SK-N-SH (cell line): ENCODE data around the gene POLA2. TPM values are rescaled to one million over a fixed set of nuclear protein-coding genes. Genes with fewer than 3 reads are reported as not detected.
"Not testable (repeated sequence)": the region's sequence is repeated elsewhere in the genome, so short reads cannot be mapped to it uniquely, and the experiment has no call there.

Experiments used
- CTCF ChIA-PET: fragments of 300-600, 350-600 bp; formaldehyde crosslinking; extraction: SDS; loops from one replicate; lab custom pipeline; 2021; lab: Yijun Ruan, JAX
- POLR2A ChIA-PET: fragments of 350-600 bp; sonication (Branson Sonifier 250); formaldehyde crosslinking; extraction: SDS; loops from one replicate; lab custom pipeline; 2020; ENCODE audit warnings: antibody characterized with exemption, inconsistent platforms; lab: Yijun Ruan, JAX
- DNase-seq: peaks from one replicate; pipeline ENCODE4 v3.0.0; 2012
- H2AFZ ChIP-seq: fragments of 200-600 bp; sonication (generic); 2 replicates; pipeline ENCODE4 v1.8.1; 2016; ENCODE audit warnings: antibody characterized with exemption, mild to moderate bottlenecking, low read depth
- H3F3A ChIP-seq: fragments of 200-600 bp; sonication (generic); replicated peaks from 2 replicates; pipeline ENCODE3; 2016; ENCODE audit warnings: antibody characterized with exemption, mild to moderate bottlenecking; ENCODE audit not compliant: insufficient read depth
- H3K27ac ChIP-seq, 2 experiments: fragments of 200-500 bp in 1 of 2; fragments of 200-600 bp in 1 of 2; sonication (Bioruptor generic) in 1 of 2; sonication (generic), shearing (Covaris generic) in 1 of 2; 2 replicates each; pipeline versions ENCODE4 v1.5.1 to v1.6.1; 2014 to 2016; ENCODE audit warnings: low read depth in 2 of 2, inconsistent platforms in 1 of 2, low read length in 1 of 2, mild to moderate bottlenecking in 1 of 2, mixed read lengths in 1 of 2
- H3K27me3 ChIP-seq: fragments of 200-600 bp; sonication (generic), shearing (Covaris generic); 2 replicates; pipeline ENCODE4 v1.6.1; 2016; ENCODE audit warnings: mixed run types; ENCODE audit not compliant: insufficient read depth
- H3K36me3 ChIP-seq, 2 experiments: fragments of 200-500 bp in 1 of 2; fragments of 200-600 bp in 1 of 2; sonication (Bioruptor generic) in 1 of 2; sonication (generic) in 1 of 2; replicated peaks in 1 of 2; 2 replicates each; pipeline versions ENCODE3 to v1.5.1; 2014 to 2016; ENCODE audit warnings: low read length in 1 of 2, mild to moderate bottlenecking in 1 of 2; ENCODE audit not compliant: insufficient read depth in 2 of 2, control insufficient read depth in 1 of 2
- H3K4me1 ChIP-seq, 2 experiments: fragments of 200-500 bp in 1 of 2; fragments of 200-600 bp in 1 of 2; sonication (Bioruptor generic) in 1 of 2; sonication (generic), shearing (Covaris generic) in 1 of 2; 2 replicates each; pipeline versions ENCODE4 v1.5.1 to v1.6.1; 2014 to 2016; ENCODE audit warnings: low read depth in 1 of 2, low read length in 1 of 2, mixed run types in 1 of 2; ENCODE audit not compliant: insufficient read depth in 2 of 2, control insufficient read depth in 1 of 2
- H3K4me2 ChIP-seq: fragments of 200-600 bp; sonication (generic), shearing (Covaris generic); 2 replicates; pipeline ENCODE4 v1.6.1; 2017; ENCODE audit warnings: mixed run types
- H3K4me3 ChIP-seq, 2 experiments: fragments of 200-500 bp in 1 of 2; fragments of 200-600 bp in 1 of 2; sonication (Bioruptor generic) in 1 of 2; sonication (generic), shearing (Covaris generic) in 1 of 2; 2 replicates each; pipeline versions ENCODE4 v1.5.1 to v1.8.1; 2014 to 2016; ENCODE audit warnings: low read depth in 2 of 2, inconsistent platforms in 1 of 2, low read length in 1 of 2, mild to moderate bottlenecking in 1 of 2, mixed read lengths in 1 of 2, moderate library complexity in 1 of 2
- H3K79me2 ChIP-seq: fragments of 200-600 bp; sonication (generic); 2 replicates; pipeline ENCODE4 v1.8.1; 2017; ENCODE audit warnings: mild to moderate bottlenecking; ENCODE audit not compliant: insufficient read depth
- H3K9ac ChIP-seq: fragments of 200-600 bp; sonication (generic); 2 replicates; pipeline ENCODE4 v1.6.1; 2017; ENCODE audit warnings: mixed run types
- H3K9me2 ChIP-seq: fragments of 200-600 bp; sonication (generic); 2 replicates; pipeline ENCODE4 v1.6.1; 2017; ENCODE audit warnings: mixed run types
- H3K9me3 ChIP-seq: fragments of 200-600 bp; sonication (generic); 2 replicates; pipeline ENCODE4 v1.6.1; 2017; ENCODE audit warnings: mixed run types, mild to moderate bottlenecking, moderate library complexity
- H4K20me1 ChIP-seq: fragments of 200-600 bp; sonication (generic); 2 replicates; pipeline ENCODE4 v1.6.1; 2017; ENCODE audit warnings: mild to moderate bottlenecking, mixed run types; ENCODE audit not compliant: insufficient read depth
- EP300 ChIP-seq, 2 experiments: IDR thresholded peaks; 2 replicates each; pipeline versions ENCODE4 v1.4.0 to v1.6.1; 2012; ENCODE audit warnings: borderline replicate concordance in 1 of 2, low read depth in 1 of 2, low read length in 1 of 2
- FOXJ3 ChIP-seq: sonication (generic); formaldehyde crosslinking; IDR thresholded peaks from 2 replicates; pipeline ENCODE4 v1.5.1; 2020; ENCODE audit warnings: mild to moderate bottlenecking, missing genetic modification reagents
- MEF2A ChIP-seq: IDR thresholded peaks from 2 replicates; pipeline ENCODE4 v1.4.0; 2012; ENCODE audit warnings: low read depth, borderline replicate concordance
- NRF1 ChIP-seq: IDR thresholded peaks from 2 replicates; pipeline ENCODE4 v1.6.1; 2012; ENCODE audit warnings: low read depth, mild to moderate bottlenecking, low read length
- POLR2AphosphoS5 ChIP-seq: IDR thresholded peaks from 2 replicates; pipeline ENCODE4 v1.6.1; 2012; ENCODE audit warnings: low read depth, low read length
- RXRA ChIP-seq: IDR thresholded peaks from 2 replicates; pipeline ENCODE4 v1.4.0; 2012; ENCODE audit warnings: low read depth, mild to moderate bottlenecking, borderline replicate concordance
- SIN3A ChIP-seq: IDR thresholded peaks from 2 replicates; pipeline ENCODE4 v1.6.1; 2012; ENCODE audit warnings: low read depth, mild to moderate bottlenecking, low read length, moderate library complexity, borderline replicate concordance
- TAF1 ChIP-seq: IDR thresholded peaks from 2 replicates; pipeline ENCODE4 v1.6.1; 2012; ENCODE audit warnings: low read depth, mild to moderate bottlenecking, low read length, moderate library complexity, borderline replicate concordance
- TEAD4 ChIP-seq: IDR thresholded peaks from 2 replicates; pipeline ENCODE4 v1.4.0; 2012; ENCODE audit warnings: mild to moderate bottlenecking, borderline replicate concordance; ENCODE audit not compliant: insufficient read depth
- YY1 ChIP-seq: IDR thresholded peaks from 2 replicates; pipeline ENCODE4 v1.4.0; 2012; ENCODE audit warnings: low read depth, mild to moderate bottlenecking
- WGBS: methylation state at CpG from one replicate; pipeline ENCODE4 v1.1.6; 2017; ENCODE audit warnings: low lambda C conversion rate; 5-methylcytosine and 5-hydroxymethylcytosine counted together
- polyA plus RNA-seq, 3 experiments: library from polyadenylated mRNA; depleted of rRNA; stranded (reverse); fragments of >200 nt; gene quantifications; 2 replicates each; pipeline ENCODE4 v1.2.3, GENCODE V29; 2012
- TF ChIP-seq, protein P1 (sequence below): fragments of 150-350 bp; IDR thresholded peaks from 2 replicates; pipeline ENCODE4 v1.6.1; 2017; ENCODE audit warnings: antibody characterized with exemption, low read length, low read depth, borderline replicate concordance
- TF ChIP-seq, protein P2 (sequence below): IDR thresholded peaks from 2 replicates; pipeline ENCODE4 v1.4.0; 2012; ENCODE audit warnings: low read depth
- TF ChIP-seq, protein P3 (sequence below): IDR thresholded peaks from 2 replicates; pipeline ENCODE4 v1.4.0; 2012; ENCODE audit warnings: low read depth, borderline replicate concordance

POLA2 gene
- polyA plus RNA-seq, 1 of the 3 experiments (the other 2 are of a cell fraction): 18.4 TPM

DNA sequence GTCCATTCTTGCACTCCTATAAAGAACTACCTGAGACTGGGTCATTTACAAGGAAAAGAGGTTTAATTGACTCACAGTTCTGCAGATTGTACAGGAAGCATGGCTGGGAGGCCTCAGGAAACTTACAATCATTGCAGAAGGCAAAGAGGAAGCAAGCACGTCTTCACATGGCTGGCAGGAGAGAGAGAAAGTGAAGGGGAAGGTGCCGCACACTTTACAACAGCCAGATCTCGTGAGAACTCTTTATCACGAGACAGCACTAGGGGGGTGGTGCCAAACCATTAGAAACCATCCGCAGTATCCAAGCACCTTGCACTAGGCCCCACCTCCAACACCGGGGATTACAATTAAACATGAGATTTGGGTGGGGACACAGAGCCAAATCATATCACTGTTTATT lies 19.4 kb upstream of the POLA2 start (continued):
- TF ChIP-seq MEF2A: no peak
- TF ChIP-seq, protein P1, sequence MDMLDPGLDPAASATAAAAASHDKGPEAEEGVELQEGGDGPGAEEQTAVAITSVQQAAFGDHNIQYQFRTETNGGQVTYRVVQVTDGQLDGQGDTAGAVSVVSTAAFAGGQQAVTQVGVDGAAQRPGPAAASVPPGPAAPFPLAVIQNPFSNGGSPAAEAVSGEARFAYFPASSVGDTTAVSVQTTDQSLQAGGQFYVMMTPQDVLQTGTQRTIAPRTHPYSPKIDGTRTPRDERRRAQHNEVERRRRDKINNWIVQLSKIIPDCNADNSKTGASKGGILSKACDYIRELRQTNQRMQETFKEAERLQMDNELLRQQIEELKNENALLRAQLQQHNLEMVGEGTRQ: no peak
- TF ChIP-seq, protein P2, sequence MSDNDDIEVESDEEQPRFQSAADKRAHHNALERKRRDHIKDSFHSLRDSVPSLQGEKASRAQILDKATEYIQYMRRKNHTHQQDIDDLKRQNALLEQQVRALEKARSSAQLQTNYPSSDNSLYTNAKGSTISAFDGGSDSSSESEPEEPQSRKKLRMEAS: no peak
- TF ChIP-seq TEAD4: no peak

DNA sequence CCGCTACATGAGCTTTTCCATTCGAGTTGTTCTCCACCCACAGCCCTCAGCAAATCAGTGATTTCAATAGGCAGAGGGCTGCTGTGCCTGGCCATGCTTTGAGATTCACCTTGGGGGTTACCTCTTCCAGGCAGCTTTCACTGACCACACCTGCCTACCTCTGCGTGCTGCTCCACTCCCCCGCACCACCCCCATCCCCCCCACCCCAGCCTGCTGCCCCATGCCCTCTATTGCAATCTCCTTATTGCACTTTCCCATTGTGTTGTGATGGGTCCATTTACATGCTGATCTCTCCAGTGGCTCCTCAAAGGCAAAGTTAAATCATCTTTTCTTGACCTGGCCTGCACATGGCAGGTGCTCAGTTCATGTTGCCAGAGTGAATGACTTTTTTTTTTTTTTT lies 18.0 kb upstream of the POLA2 start:
- H3K27me3 ChIP-seq: no peaks in the 10 kb centered on the region
- ChIA-PET POLR2A (no interaction called here), CTCF (interaction anchor here (4.1 kb wide), 1 partner anchor 19 kb away, joined by 21 read pairs; no protein-coding TSS in a partner anchor)
- no peaks in the 10 kb centered on the region for H3K79me2 ChIP-seq
- DNase-seq: no peak
- no peak overlapping the region for H3K4me3 ChIP-seq
- H2AFZ ChIP-seq: no peak overlapping the region
- H3F3A ChIP-seq: no peaks in the 10 kb centered on the region
- no peaks in the 10 kb centered on the region for H3K4me1 ChIP-seq
- no peaks in the 10 kb centered on the region for H3K9me3 ChIP-seq
- H3K36me3 ChIP-seq: no peaks in the 10 kb centered on the region
- H3K4me2 ChIP-seq: no peak overlapping the region
- WGBS: 71% methylated on average over 4 of the region's 4 CpGs
- H3K27ac ChIP-seq: no peak overlapping the region
- TF ChIP-seq TAF1 (no peak), POLR2AphosphoS5 (no peak), RXRA (no peak), MEF2A (no peak), SIN3A (no peak), YY1 (no peak), EP300 (IDR thresholded peaks at IDR 0.05; ENCODE audit: borderline replicate concordance in 1 of 2, low read depth in 1 of 2, low read length in 1 of 2) (no peak), NRF1 (no peak), FOXJ3 (CRISPR knock-in tag) (no peak)
- TF ChIP-seq, protein P3, sequence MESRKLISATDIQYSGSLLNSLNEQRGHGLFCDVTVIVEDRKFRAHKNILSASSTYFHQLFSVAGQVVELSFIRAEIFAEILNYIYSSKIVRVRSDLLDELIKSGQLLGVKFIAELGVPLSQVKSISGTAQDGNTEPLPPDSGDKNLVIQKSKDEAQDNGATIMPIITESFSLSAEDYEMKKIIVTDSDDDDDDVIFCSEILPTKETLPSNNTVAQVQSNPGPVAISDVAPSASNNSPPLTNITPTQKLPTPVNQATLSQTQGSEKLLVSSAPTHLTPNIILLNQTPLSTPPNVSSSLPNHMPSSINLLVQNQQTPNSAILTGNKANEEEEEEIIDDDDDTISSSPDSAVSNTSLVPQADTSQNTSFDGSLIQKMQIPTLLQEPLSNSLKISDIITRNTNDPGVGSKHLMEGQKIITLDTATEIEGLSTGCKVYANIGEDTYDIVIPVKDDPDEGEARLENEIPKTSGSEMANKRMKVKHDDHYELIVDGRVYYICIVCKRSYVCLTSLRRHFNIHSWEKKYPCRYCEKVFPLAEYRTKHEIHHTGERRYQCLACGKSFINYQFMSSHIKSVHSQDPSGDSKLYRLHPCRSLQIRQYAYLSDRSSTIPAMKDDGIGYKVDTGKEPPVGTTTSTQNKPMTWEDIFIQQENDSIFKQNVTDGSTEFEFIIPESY: no peak
- TF ChIP-seq, protein P1: no peak
- H3K9ac ChIP-seq: no peak overlapping the region
- H3K9me2 ChIP-seq: no peaks in the 10 kb centered on the region
- no peaks in the 10 kb centered on the region for H4K20me1 ChIP-seq

DNA sequence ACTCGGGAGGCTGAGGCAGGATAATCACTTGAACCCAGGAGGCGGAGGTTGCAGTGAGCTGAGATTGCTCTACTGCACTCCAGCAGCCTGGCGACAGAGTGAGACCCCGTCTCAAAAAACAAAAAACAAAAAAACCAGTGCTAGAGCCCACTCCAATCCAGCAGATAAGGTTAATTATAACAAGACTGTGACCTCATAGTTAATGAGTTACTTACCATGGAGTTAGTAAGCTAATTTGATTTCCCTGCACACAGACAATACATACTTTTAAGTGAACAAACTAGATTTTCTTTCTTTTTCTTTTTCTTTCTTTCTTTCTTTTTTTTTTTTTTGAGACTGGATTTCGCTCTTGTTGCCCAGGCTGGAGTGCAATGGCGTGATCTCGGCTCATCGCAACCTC lies 16.7 kb upstream of the POLA2 start:
- H3K4me3 ChIP-seq, H2AFZ ChIP-seq, POLR2A ChIA-PET, H3K9me2 ChIP-seq, H3K36me3 ChIP-seq, H3K27ac ChIP-seq, H3K4me1 ChIP-seq, H3K9me3 ChIP-seq, H4K20me1 ChIP-seq, DNase-seq, H3K27me3 ChIP-seq, H3K79me2 ChIP-seq, H3K9ac ChIP-seq, H3K4me2 ChIP-seq, H3F3A ChIP-seq: not testable (repeated sequence)
- 87% methylated on average over 8 of the region's 8 CpGs for WGBS
- CTCF ChIA-PET: interaction anchor here (1.0 to 4.1 kb wide), 3 partner anchors 20 to 70 kb away, joined by 3 to 21 read pairs (median 6); no protein-coding TSS in a partner anchor
